ENCODE results near the gene EVI2B. TPM values are rescaled to one million over a fixed set of nuclear protein-coding genes. Genes with fewer than 3 reads are reported as not detected.

Gene EVI2B
- total RNA-seq, 2 experiments from 2014 or later: 17.4 to 71.0 TPM

GRCh38 chr17:31310886-31311285 lies 3.0 kb downstream of the EVI2B start:
- H3K36me3 ChIP-seq (ENCODE audit: insufficient read depth, low read length): peaks cover 34% of the 10 kb centered on the region
- no peak for TF ChIP-seq EZH2phosphoT487 (IDR thresholded peaks at IDR 0.05; ENCODE audit: borderline replicate concordance, low read depth, low read length)
- no peak for TF ChIP-seq CTCF (conservative IDR thresholded peaks at IDR 0.05; ENCODE audit: low read length)
- H3K9me3 ChIP-seq (ENCODE audit: low read length): peaks cover 8% of the 10 kb centered on the region; the same call in 1 of the 2 replicates
- no peaks in the 10 kb centered on the region for H4K20me1 ChIP-seq (ENCODE audit: insufficient read depth, low read length)
- peak overlapping the region; percentile 93 for H3K4me2 ChIP-seq (ENCODE audit: low read length)
- peak overlapping the region; percentile 73 for H3K4me3 ChIP-seq (ENCODE audit: low read depth, low read length, poor library complexity, severe bottlenecking)
- peaks cover 93% of the 10 kb centered on the region for H3K79me2 ChIP-seq (ENCODE audit: insufficient read depth, low read depth, low read length)
- ChIA-PET POLR2A (interaction anchor here (0.6 to 3.4 kb wide), 6 partner anchors 8 to 548 kb away, joined by 3 to 71 read pairs (median 4); partner anchors contain the start of genes COPRS and EVI2A), CTCF (ENCODE audit: unreplicated experiment) (no interaction called here)
- H3K27ac ChIP-seq (ENCODE audit: low read depth, low read length, poor library complexity, severe bottlenecking): peak overlapping the region; percentile 97
- intact Hi-C loops (cut with micrococcal nuclease; ENCODE audit: unreplicated experiment): no loop called here
- H3K4me1 ChIP-seq (ENCODE audit: insufficient read depth, low read length, poor library complexity, severe bottlenecking): peaks cover 48% of the 10 kb centered on the region
- H2AFZ ChIP-seq (ENCODE audit: low read length): no peak overlapping the region
- peak; percentile 81 for DNase-seq (ENCODE audit: low spot score)
- BruUV-seq (replicated peaks): no TSS peak
- no peaks in the 10 kb centered on the region for H3K9me2 ChIP-seq (ENCODE audit: insufficient read depth, low read length)

- no peaks in the 10 kb centered on the region for H3K9me2 ChIP-seq (ENCODE audit: insufficient read depth, low read length)
These were observed 3.6 kb downstream of the EVI2B start for GRCh38 chr17:31310260-31310659.

More at GRCh38 chr17:31310260-31310659, 3.6 kb downstream of the EVI2B start:
- CTCF ChIA-PET (ENCODE audit: unreplicated experiment): no interaction called here
- Histone ChIP-seq H4K20me1 (ENCODE audit: insufficient read depth, low read length) (no peaks in the 10 kb centered on the region), H3K36me3 (ENCODE audit: insufficient read depth, low read length) (peaks cover 40% of the 10 kb centered on the region), H3K4me3 (ENCODE audit: low read depth, low read length, poor library complexity, severe bottlenecking) (peak overlapping the region; percentile 73), H3K27ac (ENCODE audit: low read depth, low read length, poor library complexity, severe bottlenecking) (peak overlapping the region; percentile 97), H3K9me3 (ENCODE audit: low read length) (peaks cover 8% of the 10 kb centered on the region; the same call in 1 of the 2 replicates), H3K4me1 (ENCODE audit: insufficient read depth, low read length, poor library complexity, severe bottlenecking) (peaks cover 42% of the 10 kb centered on the region), H3K79me2 (ENCODE audit: insufficient read depth, low read depth, low read length) (peaks cover 93% of the 10 kb centered on the region), H2AFZ (ENCODE audit: low read length) (no peak overlapping the region), H3K4me2 (ENCODE audit: low read length) (peak overlapping the region; percentile 93)
- BruUV-seq (replicated peaks): no TSS peak
- intact Hi-C loops (cut with micrococcal nuclease; ENCODE audit: unreplicated experiment): no loop called here
- TF ChIP-seq EZH2phosphoT487 (IDR thresholded peaks at IDR 0.05; ENCODE audit: borderline replicate concordance, low read depth, low read length) (no peak), CTCF (conservative IDR thresholded peaks at IDR 0.05; ENCODE audit: low read length) (no peak)
- POLR2A ChIA-PET: interaction anchor here (0.6 to 3.4 kb wide), 4 partner anchors 9 to 549 kb away, joined by 3 to 71 read pairs (median 4); partner anchors contain the start of genes COPRS and EVI2A
- DNase-seq (ENCODE audit: low spot score): peak; percentile 76

Measured in OCI-LY7 (cell line).